Measurements from ENCODE around the gene CHRDL2. TPM values are rescaled to one million over a fixed set of nuclear protein-coding genes. Genes with fewer than 3 reads are reported as not detected.

Gene CHRDL2
- total and polyA plus RNA-seq, 2 of the 13 experiments (the other 11 are each of a cell fraction or from before 2014, with no cell fraction given) = 0.04 TPM; not detected in 1

- TF ChIP-seq ERF (CRISPR knock-in tag; IDR thresholded peaks at IDR 0.05) (0 out of 2 replicates have a peak, but pooled peaks have one; percentile 27), POGZ (CRISPR knock-in tag; IDR thresholded peaks at IDR 0.05) (no peak), ZNF816 (CRISPR knock-in tag; IDR thresholded peaks at IDR 0.05; ENCODE audit: borderline replicate concordance) (no peak)
Observed at GRCh38 chr11:74696939-74697675, 34.1 kb downstream of the CHRDL2 start (continued).

GRCh38 chr11:74696500-74696899 lies 34.7 kb downstream of the CHRDL2 start:
- ATAC-seq (no peak), FAIRE-seq (no peak), DNase-seq (ENCODE audit: low spot score) (no peak)
- Histone ChIP-seq H3K79me2 (ENCODE audit: insufficient read depth, low read length) (no peaks in the 10 kb centered on the region), H3K9me3 (ENCODE audit: low read length) (no peaks in the 10 kb centered on the region), H4K20me1 (ENCODE audit: insufficient read depth, low read length) (no peaks in the 10 kb centered on the region), H3K27me3 (ENCODE audit: control insufficient read depth in 1 of 2, insufficient read depth in 2 of 2, low read length in 2 of 2) (peaks cover 0 to 24% of the 10 kb centered on the region in 2 experiments; a peak in 3 of 5 replicates), H3K9ac (ENCODE audit: insufficient read depth, low read depth, low read length) (peak overlapping the region; percentile 1; the same call in 1 of the 2 replicates), H3K4me2 (ENCODE audit: low read depth, low read length) (peak overlapping the region; percentile 82), H3K4me1 (ENCODE audit: insufficient read depth, low read length) (peaks cover 26% of the 10 kb centered on the region), H3K27ac (ENCODE audit: extremely low read length, insufficient read depth, low read length) (no peak overlapping the region), H3K4me3 (replicated peaks in 1 of 3; ENCODE audit: insufficient read depth in 1 of 3, low read depth in 2 of 3, low read length in 3 of 3) (peak overlapping the region in 2 of 3 experiments; percentile 55 to 69; a peak in 4 of 6 replicates), H3K36me3 (replicated peaks in 1 of 2; ENCODE audit: control insufficient read depth in 1 of 2, insufficient read depth in 2 of 2, low read length in 2 of 2) (no peaks in the 10 kb centered on the region), H2AFZ (ENCODE audit: low read length) (no peak overlapping the region)
- POLR2A ChIA-PET = interaction anchor here (1.2 kb wide), 1 partner anchor 38 kb away, joined by 3 read pairs; no protein-coding TSS in a partner anchor
- CTCF ChIA-PET (ENCODE audit: low intra/inter-chr PET ratio, low total read pairs) = no interaction called here
- in situ Hi-C loops (cut with HindIII; ENCODE audit: extremely low pct_ligation_motif_present, low pct_unique_long_range_greater_than_20kb) = no loop called here
- intact Hi-C loops (cut with micrococcal nuclease; ENCODE audit: unreplicated experiment) = no loop called here
- no peak for TF ChIP-seq SALL1 (CRISPR knock-in tag; IDR thresholded peaks at IDR 0.05)
- TF ChIP-seq ZNF546 (CRISPR knock-in tag; conservative IDR thresholded peaks at IDR 0.05) = no peak
- TF ChIP-seq KLF6 (CRISPR knock-in tag; IDR thresholded peaks at IDR 0.05) = no peak
- no peak for TF ChIP-seq ZFP1 (CRISPR knock-in tag; IDR thresholded peaks at IDR 0.05)
- TF ChIP-seq IRF2 (CRISPR knock-in tag; IDR thresholded peaks at IDR 0.05) = no peak
- TF ChIP-seq ZNF775 (CRISPR knock-in tag; IDR thresholded peaks at IDR 0.05; ENCODE audit: borderline replicate concordance) = no peak
- TF ChIP-seq ZNF713 (CRISPR knock-in tag; IDR thresholded peaks at IDR 0.05) = no peak
- TF ChIP-seq KDM4B (CRISPR knock-in tag; IDR thresholded peaks at IDR 0.05) = no peak
- TF ChIP-seq ZNF782 (CRISPR knock-in tag; IDR thresholded peaks at IDR 0.05; ENCODE audit: borderline replicate concordance) = no peak
- TF ChIP-seq ZMYM4 (CRISPR knock-in tag; IDR thresholded peaks at IDR 0.05) = no peak
- TF ChIP-seq DPF2 (CRISPR knock-in tag; IDR thresholded peaks at IDR 0.05; ENCODE audit: borderline replicate concordance, low read depth) = no peak
- TF ChIP-seq KDM6A (CRISPR knock-in tag; IDR thresholded peaks at IDR 0.05; ENCODE audit: low read depth) = no peak
- no peak for TF ChIP-seq ZNF484 (CRISPR knock-in tag; IDR thresholded peaks at IDR 0.05; ENCODE audit: borderline replicate concordance, low read depth)
- no peak for TF ChIP-seq ZNF275 (CRISPR knock-in tag; IDR thresholded peaks at IDR 0.05; ENCODE audit: borderline replicate concordance)
- no peak for TF ChIP-seq ZNF780A (CRISPR knock-in tag; IDR thresholded peaks at IDR 0.05)
- no peak for TF ChIP-seq ZNF124 (CRISPR knock-in tag; IDR thresholded peaks at IDR 0.05)
- WGBS (ENCODE audit: low lambda C conversion rate) = 7% methylated on average over 6 of the region's 6 CpGs
- BruUV-seq (replicated peaks) = no TSS peak
